K562 (cell line): Measurements from ENCODE around the gene CDH18. TPM values are rescaled to one million over a fixed set of nuclear protein-coding genes. Genes with fewer than 3 reads are reported as not detected.

Source experiments
- ATAC-seq: fragments of 200-7000 bp; cut with Tn5 transposase; 3 replicates; pipeline ENCODE4 v1.9.1; 2020; ENCODE audit warnings: moderate library complexity
- BruUV-seq: library from RNA; stranded (reverse); fragments of 400-500 nt; replicated peaks from 2 replicates; lab custom pipeline; 2021; lab: Mats Ljungman, UMichigan
- CTCF ChIA-PET: fragments of 300-600 bp; formaldehyde crosslinking; extraction: SDS; loops from one replicate; lab custom pipeline; 2021; ENCODE audit warnings: low intra/inter-chr PET ratio; lab: Yijun Ruan, JAX
- POLR2A ChIA-PET: fragments of 300-600, 350-650 bp; sonication (Branson Sonifier 250); formaldehyde crosslinking; extraction: SDS; loops from one replicate; lab custom pipeline; 2021; ENCODE audit warnings: antibody characterized with exemption, inconsistent platforms; lab: Yijun Ruan, JAX
- DNase-seq, 4 experiments: peaks; one replicate each; pipeline versions ENCODE4 v3.0.0 to v3.0.0-alpha.2; 2011 to 2018; ENCODE audit warnings: low spot score in 3 of 4, mixed read lengths in 3 of 4; ENCODE audit errors: extremely low read depth in 1 of 4
- FAIRE-seq: peaks from 2 replicates; lab custom pipeline; 2011; peaks lifted over from hg19 to GRCh38; lab: Jason Lieb, UNC
- H2AFZ ChIP-seq: 2 replicates; pipeline ENCODE4 v1.6.0; 2011; ENCODE audit warnings: low read depth, low read length, control low read depth, inconsistent platforms
- H3K27ac ChIP-seq: fragments of 200-600 bp; 3 replicates; pipeline ENCODE4 v1.8.0; 2011; ENCODE audit warnings: low read depth, mild to moderate bottlenecking, control low read depth, inconsistent platforms, low read length, moderate library complexity, mixed read lengths; ENCODE audit errors: extremely low read depth
- H3K27me3 ChIP-seq, 2 experiments: fragments of 300-600 bp in 1 of 2; 2 replicates in 1 of 2; 3 replicates in 1 of 2; pipeline versions ENCODE4 v1.6.0 to v1.8.0; 2011; ENCODE audit warnings: inconsistent platforms in 2 of 2, low read length in 2 of 2, mild to moderate bottlenecking in 1 of 2, mixed read lengths in 1 of 2, moderate library complexity in 1 of 2; ENCODE audit not compliant: control insufficient read depth in 2 of 2, insufficient read depth in 2 of 2
- H3K36me3 ChIP-seq: fragments of 300-600 bp; 3 replicates; pipeline ENCODE4 v1.8.0; 2011; ENCODE audit warnings: mild to moderate bottlenecking, low read length, inconsistent platforms; ENCODE audit not compliant: control insufficient read depth, insufficient read depth
- H3K4me1 ChIP-seq, 2 experiments: fragments of 200-600 bp in 1 of 2; replicated peaks in 1 of 2; 2 replicates in 1 of 2; 3 replicates in 1 of 2; pipeline versions ENCODE4 v1.5.1 to v1.8.0; 2011; ENCODE audit warnings: inconsistent platforms in 2 of 2, low read length in 2 of 2, mild to moderate bottlenecking in 1 of 2, mixed read lengths in 1 of 2, moderate library complexity in 1 of 2; ENCODE audit not compliant: control insufficient read depth in 2 of 2, insufficient read depth in 2 of 2
- H3K4me2 ChIP-seq: 2 replicates; pipeline ENCODE4 v1.6.1; 2011; ENCODE audit warnings: low read length, control low read depth, inconsistent platforms, mixed read lengths; ENCODE audit not compliant: insufficient read depth
- H3K4me3 ChIP-seq: fragments of 200-600 bp; sonication (generic), shearing (Covaris generic); 2 replicates; pipeline ENCODE4 v1.5.1; 2016; ENCODE audit warnings: control low read depth, inconsistent platforms
- H3K79me2 ChIP-seq: fragments of 200-600 bp; 3 replicates; pipeline ENCODE4 v1.8.0; 2011; ENCODE audit warnings: low read length, inconsistent platforms; ENCODE audit not compliant: control insufficient read depth, insufficient read depth
- H3K9ac ChIP-seq, 2 experiments: 2 replicates each; pipeline versions ENCODE4 v1.6.0 to v1.6.1; 2011; ENCODE audit warnings: low read depth in 2 of 2, low read length in 2 of 2, control low read depth in 1 of 2, inconsistent platforms in 1 of 2, mild to moderate bottlenecking in 1 of 2, mixed read lengths in 1 of 2; ENCODE audit not compliant: insufficient read depth in 1 of 2
- H3K9me1 ChIP-seq: one replicate; pipeline ENCODE4 v1.6.0; 2011; ENCODE audit warnings: inconsistent platforms, mild to moderate bottlenecking, low read length, moderate library complexity; ENCODE audit not compliant: control insufficient read depth, insufficient read depth
- H3K9me3 ChIP-seq: replicated peaks from 2 replicates; pipeline ENCODE4 v1.5.1; 2011; ENCODE audit warnings: low read depth, low read length, inconsistent platforms; ENCODE audit not compliant: control insufficient read depth, insufficient read depth
- H4K20me1 ChIP-seq: replicated peaks from 2 replicates; pipeline ENCODE4 v1.6.1; 2011; ENCODE audit warnings: low read length, inconsistent platforms, mixed read lengths; ENCODE audit not compliant: control insufficient read depth, insufficient read depth
- RAD21 ChIP-seq, 2 experiments: fragments of 250-450 bp in 1 of 2; fragments of 450-650 bp in 1 of 2; sonication (Bioruptor Pico) in 1 of 2; formaldehyde crosslinking in 1 of 2; IDR thresholded peaks in 1 of 2; conservative IDR thresholded peaks in 1 of 2; 2 replicates each; pipeline versions ENCODE4 v1.4.0 to v1.8.0; 2020 to 2022; ENCODE audit warnings: mild to moderate bottlenecking in 2 of 2, moderate library complexity in 1 of 2
- TAF1 ChIP-seq: IDR thresholded peaks from 2 replicates; pipeline ENCODE4 v1.6.1; 2011; ENCODE audit warnings: mild to moderate bottlenecking, low read length, moderate library complexity; ENCODE audit not compliant: insufficient read depth, control insufficient read depth, severe bottlenecking; ENCODE audit errors: extremely low read depth
- WGBS: fragments of 100-300 bp; shearing (Covaris generic); methylation state at CpG from one replicate; pipeline ENCODE4 v1.1.6; 2016; ENCODE audit warnings: low coverage, mixed read lengths; ENCODE audit not compliant: insufficient coverage; ENCODE audit errors: missing lambda C conversion rate; 5-methylcytosine and 5-hydroxymethylcytosine counted together
- in situ Hi-C: fragments of 300-500 bp; cut with MboI; formaldehyde crosslinking; loops from 4 replicates; pipeline ENCODE4 v1.15.0; 2018; ENCODE audit warnings: inconsistent platforms, mixed read lengths
- intact Hi-C: fragments of 100-400 bp; cut with micrococcal nuclease; formaldehyde crosslinking; loops from 2 replicates; pipeline ENCODE4 v1.14.2; 2022
- polyA plus RNA-seq, 8 experiments: library from polyadenylated mRNA; depleted of rRNA in 4 of 8; stranded (reverse) in 5 of 8; unstranded in 3 of 8; fragments of >200 nt; fragmentation: Nextera tagmentation in 2 of 8; fragmentation: Illumina TruSeq in 1 of 8; extraction: Ambion mirVana in 2 of 8; extraction: Trizol in 1 of 8; gene quantifications; 2 replicates each; pipeline versions ENCODE4 v1.2.1 to v1.2.3, GENCODE V29; 2011 to 2014; ENCODE audit warnings: inconsistent platforms in 1 of 8, missing spikeins in 1 of 8
- total RNA-seq, 7 experiments: library from RNA; depleted of rRNA in 6 of 7; stranded (reverse); fragments of >200 nt in 6 of 7; fragmentation: Illumina TruSeq in 2 of 7; extraction: Trizol in 2 of 7; gene quantifications; 2 replicates each; pipeline versions ENCODE4 v1.2.1 to v1.2.3, GENCODE V29; 2011 to 2021; ENCODE audit warnings: low replicate concordance in 1 of 7
- TF ChIP-seq, protein P1 (sequence below), 3 experiments: fragments of 200-800 bp in 1 of 3; sonication (Bioruptor generic) in 1 of 3; sonication (generic) in 1 of 3; formaldehyde crosslinking in 1 of 3; IDR thresholded peaks; 2 replicates each; pipeline versions ENCODE4 v1.6.1 to v1.8.0; 2016 to 2022; ENCODE audit warnings: mild to moderate bottlenecking in 2 of 3, missing compliant biosample characterization in 2 of 3, missing genetic modification characterization in 2 of 3, missing genetic modification reagents in 1 of 3

The CDH18 gene
- total and polyA plus RNA-seq, 9 of the 15 experiments (the other 6 are each of a cell fraction or from before 2014, with no cell fraction given): 0.18 to 1.4 (median 0.31) TPM

- no peaks in the 10 kb centered on the region for H3K9me1 ChIP-seq
- 6% methylated on average over 1 of the region's 1 CpG for WGBS
- H3K79me2 ChIP-seq: no peaks in the 10 kb centered on the region
- intact Hi-C loops (no loop called here), in situ Hi-C loops (no loop called here)
- H3K27ac ChIP-seq: no peak overlapping the region
- no peaks in the 10 kb centered on the region for H4K20me1 ChIP-seq
- no peak for ATAC-seq
- BruUV-seq: no TSS peak
- H2AFZ ChIP-seq: no peak overlapping the region
- H3K4me1 ChIP-seq: no peaks in the 10 kb centered on the region
- no peak for DNase-seq
- CTCF ChIA-PET: no interaction called here
- POLR2A ChIA-PET: no interaction called here
- no peak overlapping the region for H3K9ac ChIP-seq
- no peak overlapping the region for H3K4me3 ChIP-seq
- H3K36me3 ChIP-seq: no peaks in the 10 kb centered on the region
- TF ChIP-seq, protein P1, sequence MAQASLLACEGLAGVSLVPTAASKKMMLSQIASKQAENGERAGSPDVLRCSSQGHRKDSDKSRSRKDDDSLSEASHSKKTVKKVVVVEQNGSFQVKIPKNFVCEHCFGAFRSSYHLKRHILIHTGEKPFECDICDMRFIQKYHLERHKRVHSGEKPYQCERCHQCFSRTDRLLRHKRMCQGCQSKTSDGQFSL (CRISPR knock-in tag; IDR thresholded peaks at IDR 0.05): no peak
- TF ChIP-seq, protein P1 (tag; IDR thresholded peaks at IDR 0.05): no peak
- TF ChIP-seq TAF1: no peak
- peak in 1 of 2 experiments; percentile 30; a peak in 1 of 4 replicates for TF ChIP-seq RAD21 (CRISPR knock-in tag; conservative IDR thresholded peaks at IDR 0.05 in 1 of 2, IDR thresholded peaks at IDR 0.05 in 1 of 2)
- H3K27me3 ChIP-seq: no peaks in the 10 kb centered on the region
- no peaks in the 10 kb centered on the region for H3K9me3 ChIP-seq
- no peak for FAIRE-seq
- H3K4me2 ChIP-seq: no peak overlapping the region
These were observed 379.5 kb downstream of the CDH18 start for GRCh38 chr5:19608444-19609002.
